ENCODE results near the gene PLA2G4A.
A peak's percentile ranks its signal among the peaks of the same experiment; 100 is the strongest.
"Not testable (repeated sequence)": the region's sequence is repeated elsewhere in the genome, so short reads cannot be mapped to it uniquely, and the experiment has no call there.

Gene PLA2G4A

DNA sequence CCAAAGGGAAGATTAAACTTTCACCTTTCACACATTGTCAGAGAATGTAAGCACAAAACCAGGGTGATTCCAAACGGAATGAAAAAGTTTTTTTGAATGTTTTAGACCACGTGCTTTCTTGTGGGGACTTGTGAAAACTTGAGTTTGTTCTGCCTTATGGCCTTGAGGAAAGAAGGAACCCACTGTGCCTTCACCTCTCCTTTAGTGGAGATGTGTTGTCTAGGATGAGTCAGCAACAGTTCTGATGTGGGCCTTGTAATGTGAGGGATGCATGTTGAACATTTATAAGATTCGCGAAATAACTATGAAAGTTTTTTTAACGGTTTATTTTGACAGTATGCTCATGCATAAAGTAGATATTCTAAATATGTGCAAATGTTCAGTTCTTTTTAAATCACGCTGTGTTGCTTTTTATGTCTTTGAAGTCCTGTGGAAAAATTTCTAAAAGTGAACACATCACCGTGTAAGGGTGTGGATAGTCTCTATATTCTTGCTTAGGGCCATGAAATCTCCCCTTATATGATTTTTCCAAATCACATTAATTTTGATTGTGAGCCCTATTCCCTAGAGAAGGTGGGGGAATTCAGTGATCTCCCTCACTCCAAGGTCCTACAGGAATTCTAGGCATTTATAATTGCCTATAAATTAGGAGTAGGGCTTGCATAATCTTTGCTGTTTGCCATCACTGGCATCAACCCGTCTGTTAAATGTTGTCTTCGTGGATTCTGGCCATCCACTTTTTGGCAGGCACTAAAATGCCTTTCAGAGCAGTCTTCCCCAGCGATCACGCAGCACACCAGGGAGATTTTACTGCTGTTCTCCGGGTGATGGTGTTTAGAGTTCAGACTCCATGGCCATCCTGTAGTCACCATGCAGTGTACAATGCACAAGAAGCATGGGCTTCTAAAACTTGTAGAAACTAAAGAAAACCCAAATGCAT is 47.4 kb downstream of the PLA2G4A start:
- DNase-seq (ENCODE audit: low read depth), result no peak

DNA sequence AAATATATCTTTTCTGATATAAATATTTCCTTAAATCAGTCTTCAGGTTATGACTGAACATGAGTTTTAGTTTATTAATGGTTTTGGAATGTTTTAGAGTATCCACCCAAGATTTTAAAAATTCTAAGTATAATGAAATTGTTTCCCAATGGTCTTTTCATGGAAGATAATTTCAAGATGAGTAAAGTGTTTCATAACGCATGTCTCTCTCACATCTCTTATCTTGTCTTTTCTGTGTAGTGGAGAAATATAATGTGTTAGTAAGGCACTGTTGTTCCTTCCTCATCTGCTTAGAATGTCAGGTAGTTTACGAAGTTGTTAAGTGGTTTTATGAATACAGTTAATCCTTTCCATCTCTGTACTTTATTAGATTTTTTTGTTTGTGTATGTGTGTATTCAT is 49.6 kb downstream of the PLA2G4A start:
- DNase-seq (ENCODE audit: low read depth), result no peak

DNA sequence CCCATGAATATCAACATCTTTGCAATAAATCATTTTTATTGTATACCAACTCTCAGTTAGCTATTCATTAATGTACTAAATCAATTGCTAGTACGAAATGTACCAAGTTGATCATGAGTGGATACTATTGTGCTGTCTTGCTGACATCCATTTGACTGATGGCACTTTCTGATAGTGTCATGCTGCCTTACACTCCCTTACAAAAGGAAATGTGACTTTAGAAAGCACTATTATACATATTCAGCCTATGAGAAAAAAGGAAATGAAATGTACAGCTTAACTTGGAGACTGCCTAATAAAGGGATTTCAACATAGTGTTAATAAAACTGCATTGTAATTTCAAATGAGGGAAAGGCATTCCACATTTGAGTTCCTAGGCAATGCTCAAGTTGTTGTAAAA is 52.2 kb downstream of the PLA2G4A start:
- DNase-seq (ENCODE audit: low read depth), result no peak

DNA sequence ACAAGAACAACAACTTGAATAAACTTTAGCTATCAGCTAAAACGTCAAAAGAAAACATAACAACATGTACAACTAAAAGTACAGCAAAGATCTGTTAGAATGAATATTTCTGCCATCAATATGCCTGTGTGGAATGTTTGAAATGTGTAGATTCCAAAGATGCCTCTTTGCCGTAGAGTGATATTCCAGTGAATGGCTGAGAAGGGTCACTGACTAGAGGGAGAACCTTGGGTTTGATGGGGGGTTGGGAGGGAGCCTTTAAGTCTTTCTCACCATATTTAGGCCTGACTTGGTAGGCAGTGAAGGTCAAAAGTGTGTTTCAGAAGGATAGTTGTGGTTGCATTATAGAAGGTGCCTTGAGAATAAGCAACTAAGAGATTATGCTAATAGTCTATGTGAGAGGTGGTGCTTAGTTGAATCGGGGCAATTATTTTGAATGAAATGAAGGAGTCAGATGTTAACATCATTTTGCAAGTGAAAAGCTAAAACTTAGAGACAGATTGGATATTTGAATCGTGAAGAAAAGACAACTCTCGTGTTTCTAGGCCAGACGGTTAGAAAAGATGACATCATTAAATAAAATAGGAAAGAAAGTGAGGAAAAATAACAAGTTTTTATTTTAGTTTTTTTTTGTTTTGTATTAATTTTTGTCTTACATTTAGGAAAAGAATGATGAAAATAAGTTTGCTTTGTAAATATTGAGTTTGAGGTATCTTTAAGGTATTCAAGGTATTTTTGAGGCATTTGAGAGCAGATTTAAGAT is 53.8 kb downstream of the PLA2G4A start:
- DNase-seq (ENCODE audit: low read depth), result no peak

DNA sequence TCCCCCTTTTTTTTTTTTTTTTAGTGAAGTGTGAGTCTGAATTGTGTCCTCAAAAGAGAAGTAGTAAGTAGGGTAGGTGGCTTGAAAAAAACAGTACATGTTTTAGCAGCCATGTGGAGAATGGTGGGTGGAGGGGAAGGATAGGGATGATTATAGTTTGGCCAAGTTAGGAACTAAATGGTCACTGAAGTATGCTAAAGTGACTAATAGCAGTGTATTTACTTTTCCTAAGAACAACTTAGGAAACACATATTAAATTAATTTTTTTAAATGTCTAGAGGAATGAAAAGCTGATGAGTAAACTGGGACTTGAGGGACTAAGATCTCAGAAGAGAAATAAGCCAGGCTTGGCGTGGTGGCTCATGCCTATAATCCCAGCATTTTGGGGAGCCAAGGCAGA is 55.5 kb downstream of the PLA2G4A start:
- no peak for DNase-seq (ENCODE audit: low read depth)

DNA sequence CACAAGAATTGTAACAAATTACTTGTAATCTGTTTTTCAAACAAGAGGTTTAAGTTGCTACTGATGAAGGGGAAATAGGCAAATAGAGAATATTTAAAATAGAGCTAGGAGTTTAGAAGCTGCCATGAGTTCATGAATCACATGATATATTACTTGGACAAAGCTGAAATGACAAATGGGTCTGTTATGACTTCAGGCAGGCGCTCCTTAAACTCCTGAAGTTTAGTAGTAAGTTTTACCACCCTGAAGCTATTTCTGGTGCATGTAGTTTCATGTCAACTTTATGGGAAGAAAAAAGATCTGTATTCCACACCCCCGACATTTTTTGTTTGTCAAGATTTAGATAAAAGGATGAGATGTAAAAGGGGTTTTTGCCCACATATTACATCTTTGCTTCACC is 58.5 kb downstream of the PLA2G4A start:
- DNase-seq (ENCODE audit: low read depth), result no peak

DNA sequence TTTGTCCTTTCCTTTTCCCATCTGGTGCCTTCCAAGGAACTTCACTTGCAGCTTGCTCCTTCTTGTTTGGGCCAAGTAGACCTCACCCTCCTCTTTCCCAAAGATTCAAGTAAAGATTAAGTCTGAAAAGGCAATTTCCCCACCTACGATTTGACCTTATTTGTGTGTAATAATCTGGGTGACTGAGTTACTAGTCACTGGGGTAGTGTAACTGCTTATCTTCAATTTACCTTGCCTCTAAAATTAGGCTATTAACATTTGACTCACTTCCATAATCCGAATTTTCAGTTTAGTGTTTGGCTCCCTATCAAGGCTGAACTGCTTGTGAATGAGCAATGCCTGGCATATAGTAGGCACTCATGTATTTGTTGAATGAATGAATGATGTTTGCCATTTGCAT is 59.6 kb downstream of the PLA2G4A start:
- DNase-seq (ENCODE audit: low read depth), result no peak

DNA sequence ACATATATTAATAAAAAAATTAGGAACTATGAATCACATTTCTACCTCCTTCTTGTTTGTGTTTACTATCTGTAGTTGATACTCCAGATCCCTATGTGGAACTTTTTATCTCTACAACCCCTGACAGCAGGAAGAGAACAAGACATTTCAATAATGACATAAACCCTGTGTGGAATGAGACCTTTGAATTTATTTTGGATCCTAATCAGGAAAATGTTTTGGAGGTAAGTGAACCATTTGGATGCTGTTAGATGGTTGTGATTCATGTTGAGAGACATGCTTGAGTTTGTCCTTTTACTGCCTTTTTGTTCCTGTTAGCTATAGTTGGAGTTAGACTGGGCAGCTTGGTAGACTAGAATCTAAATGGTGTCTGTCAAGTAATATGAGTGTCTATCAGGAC is 64.2 kb downstream of the PLA2G4A start:
- no peak for DNase-seq (ENCODE audit: low read depth)

DNA sequence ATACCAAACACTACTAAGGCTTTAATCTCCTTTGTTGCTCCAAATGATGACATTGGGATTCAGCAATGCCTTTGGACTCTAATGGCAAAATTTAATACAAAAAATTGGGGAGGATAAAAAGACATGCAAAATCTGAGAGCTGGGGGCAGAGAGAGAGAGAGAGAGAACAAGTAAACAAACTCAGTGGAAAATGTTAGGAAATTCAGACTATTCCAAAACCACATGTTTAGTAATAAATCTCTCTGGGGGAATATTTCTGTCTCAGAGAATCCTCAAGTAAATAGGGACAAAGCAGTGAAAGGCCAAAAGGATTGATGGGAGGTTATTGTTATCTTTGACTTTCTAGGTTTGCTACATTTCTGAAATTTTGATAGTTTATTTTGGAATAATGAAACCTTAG is 65.7 kb downstream of the PLA2G4A start:
- DNase-seq (ENCODE audit: low read depth), result no peak

DNA sequence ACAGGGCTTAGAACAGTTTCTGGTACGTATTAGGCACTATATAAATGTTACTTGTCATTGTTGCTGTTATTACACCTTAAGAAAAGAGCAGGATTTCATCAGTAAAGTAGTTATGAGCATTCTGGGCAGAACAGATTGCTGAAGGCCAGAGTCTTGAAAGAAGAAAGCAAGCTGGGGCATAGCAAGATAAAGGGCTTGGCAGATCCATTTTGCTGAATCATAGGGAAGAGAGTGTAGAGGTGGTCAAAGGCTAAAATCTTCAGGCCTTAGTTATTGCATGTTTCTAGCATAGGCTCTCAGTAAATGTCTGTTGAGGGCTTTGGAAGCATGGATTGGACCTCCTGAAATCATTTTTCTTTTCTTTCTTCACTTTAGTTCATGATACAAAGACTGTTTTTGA is 67.5 kb downstream of the PLA2G4A start:
- DNase-seq (ENCODE audit: low read depth), result no peak

DNA sequence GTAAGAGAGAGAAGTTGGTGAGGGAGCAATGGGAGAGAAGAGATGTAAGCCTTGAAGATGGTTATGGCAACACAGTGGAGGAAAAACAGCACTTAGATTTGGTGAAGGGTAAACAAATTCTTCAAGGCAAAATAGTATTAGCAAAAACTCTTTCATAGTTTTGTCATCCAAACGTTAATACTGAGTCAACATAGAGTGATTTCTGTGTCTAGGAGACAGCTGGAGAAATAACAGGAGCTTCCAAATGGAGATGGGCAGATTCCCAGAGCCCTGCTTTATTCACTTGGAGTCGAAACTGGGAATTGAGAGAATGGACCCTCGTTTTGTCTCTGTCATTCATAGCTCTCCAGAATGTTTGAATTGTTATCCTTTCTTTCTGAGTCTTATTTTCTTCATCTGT is 68.3 kb downstream of the PLA2G4A start:
- DNase-seq (ENCODE audit: low read depth), result no peak

DNA sequence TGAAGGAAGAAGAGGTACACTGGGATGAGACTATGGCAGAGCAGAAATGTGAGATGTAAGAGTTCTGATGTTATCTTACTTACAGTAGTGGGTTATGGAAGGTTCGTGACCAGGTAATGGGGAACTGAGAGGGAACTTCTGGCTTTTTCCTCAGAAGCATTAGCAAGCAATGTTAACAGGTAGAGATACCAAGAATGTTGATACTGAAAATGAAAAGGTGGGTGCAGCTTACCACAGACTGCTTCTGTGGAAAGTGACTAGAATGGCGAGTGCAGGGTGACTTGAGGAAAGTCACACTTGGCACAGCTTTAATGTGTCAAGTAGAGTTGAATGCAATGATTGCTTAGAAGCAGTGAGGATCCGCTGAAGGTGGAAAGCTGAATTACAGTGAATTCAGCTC is 70.8 kb downstream of the PLA2G4A start:
- no peak for DNase-seq (ENCODE audit: low read depth)

DNA sequence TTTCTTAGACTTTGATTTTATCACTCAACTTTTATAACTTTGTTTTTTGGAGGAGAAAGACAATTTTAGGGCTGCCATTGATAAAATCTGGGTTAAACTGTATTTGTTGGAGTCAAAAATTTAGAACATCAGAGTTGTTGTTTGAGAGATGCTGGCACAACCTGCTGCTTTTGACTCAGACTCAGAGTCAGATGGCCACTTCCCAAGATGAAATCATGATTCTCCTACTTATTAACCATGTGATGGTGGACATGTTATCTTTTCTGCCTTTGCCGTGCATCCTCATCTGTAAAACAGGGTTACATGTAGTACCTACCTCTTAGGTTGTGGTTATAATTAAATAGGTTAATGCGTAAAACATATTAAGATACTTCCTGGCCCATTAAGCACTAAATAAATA is 71.2 kb downstream of the PLA2G4A start:
- DNase-seq (ENCODE audit: low read depth), result no peak

DNA sequence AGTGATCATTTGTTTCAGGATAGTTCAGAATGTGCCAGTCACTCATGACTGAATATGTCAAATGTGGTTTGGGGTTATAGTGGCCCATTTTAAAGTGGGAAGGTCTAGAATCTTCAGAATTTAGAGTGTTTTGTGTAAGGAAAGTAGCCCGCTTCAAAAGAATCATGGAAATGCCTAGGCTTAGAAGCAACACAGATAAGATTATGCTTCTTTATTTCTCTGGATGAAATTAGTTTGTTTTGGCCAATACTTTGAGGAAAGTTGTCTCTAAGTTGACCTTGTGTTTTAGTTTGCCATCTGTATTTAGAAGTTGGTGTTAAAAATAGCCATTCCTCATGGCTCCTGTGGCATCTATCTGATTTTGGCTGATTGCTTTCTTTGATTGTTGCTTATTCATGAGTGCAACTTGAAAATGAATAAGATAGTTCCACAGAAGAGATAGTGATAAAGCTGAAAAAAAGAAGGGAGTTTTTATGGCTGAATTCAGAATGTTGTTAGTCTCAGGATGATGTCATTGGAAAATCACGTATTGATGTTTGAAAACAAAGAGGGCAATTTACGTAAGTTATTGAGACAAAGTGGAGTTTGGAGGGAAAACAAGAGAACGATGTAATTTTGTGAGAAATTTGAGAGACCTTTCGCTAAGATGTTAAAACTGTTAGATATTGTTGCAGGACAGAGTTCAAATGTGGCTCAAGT is 71.9 kb downstream of the PLA2G4A start:
- no peak for DNase-seq (ENCODE audit: low read depth)

DNA sequence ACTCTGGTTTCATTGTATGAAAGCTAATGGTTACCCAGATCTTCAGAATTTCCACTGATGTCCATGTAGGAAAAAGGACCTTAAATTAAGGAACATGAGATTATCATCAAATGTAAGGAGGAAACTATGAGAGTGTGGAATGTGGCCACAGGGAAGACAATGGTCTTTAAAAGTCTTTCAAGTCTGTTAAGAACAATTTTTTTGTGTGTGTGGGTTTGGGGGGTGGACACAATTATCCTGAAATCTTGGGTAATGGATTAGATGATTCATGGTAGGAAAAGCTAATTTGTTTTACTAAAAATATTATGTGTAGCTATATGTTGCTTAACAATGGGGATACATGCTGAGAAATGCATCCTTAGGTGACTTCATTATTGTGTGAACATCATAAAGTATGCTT is 72.9 kb downstream of the PLA2G4A start:
- DNase-seq (ENCODE audit: low read depth), result no peak

DNA sequence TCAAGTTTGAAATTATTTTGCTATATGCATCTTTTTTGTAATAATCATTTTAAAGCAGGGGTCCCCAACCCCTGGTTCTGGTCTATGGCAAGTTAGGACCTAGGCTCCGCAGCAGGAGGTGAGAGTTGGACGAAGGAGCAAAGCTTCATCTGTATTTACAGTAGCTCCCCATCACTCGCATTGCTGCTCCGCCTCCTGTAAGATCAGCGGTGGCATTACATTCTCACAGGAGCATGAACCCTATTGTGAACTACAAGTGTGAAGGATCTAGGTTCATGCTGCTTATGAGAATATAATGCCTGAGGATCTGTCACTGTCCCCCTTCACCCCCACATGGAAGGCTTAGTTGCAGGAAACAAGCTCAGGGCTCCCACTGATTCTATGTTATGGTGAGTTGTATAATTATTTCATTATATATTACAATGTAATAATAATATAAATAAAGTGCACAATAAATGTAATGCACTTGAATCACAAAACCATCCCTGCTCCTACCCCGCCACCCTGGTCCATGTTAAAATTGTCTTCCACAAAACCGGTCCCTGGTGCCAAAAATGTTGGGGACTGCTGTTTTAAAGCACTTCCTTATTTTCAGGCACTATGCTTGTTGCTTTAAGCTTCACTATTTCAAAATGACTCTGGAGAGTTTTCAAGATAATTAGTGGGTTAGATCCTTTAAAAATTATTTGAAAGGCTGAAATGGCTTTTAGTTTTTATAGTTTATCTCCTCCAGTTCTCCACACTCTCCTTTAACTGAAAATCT is 74.8 kb downstream of the PLA2G4A start:
- no peak for DNase-seq (ENCODE audit: low read depth)

DNA sequence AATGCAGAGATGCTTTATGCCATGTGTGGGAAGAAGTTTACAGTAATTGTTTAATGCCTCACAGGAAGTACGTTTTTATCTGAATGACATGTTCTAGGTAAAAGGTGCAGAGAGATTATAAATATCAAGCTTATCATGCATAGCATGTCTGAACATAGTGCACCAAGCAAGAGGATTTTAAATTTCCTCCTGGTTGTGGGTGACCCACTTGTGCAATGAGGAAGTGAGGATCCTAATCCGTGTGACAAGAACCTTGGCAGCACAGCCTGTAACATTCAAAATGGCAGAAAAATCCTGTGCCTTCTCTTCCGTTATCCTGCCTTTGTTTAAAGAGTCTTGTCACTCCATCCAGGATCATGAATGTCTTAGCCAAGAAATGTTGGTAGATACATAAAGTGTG is 75.6 kb downstream of the PLA2G4A start:
- no peak for DNase-seq (ENCODE audit: low read depth)

DNA sequence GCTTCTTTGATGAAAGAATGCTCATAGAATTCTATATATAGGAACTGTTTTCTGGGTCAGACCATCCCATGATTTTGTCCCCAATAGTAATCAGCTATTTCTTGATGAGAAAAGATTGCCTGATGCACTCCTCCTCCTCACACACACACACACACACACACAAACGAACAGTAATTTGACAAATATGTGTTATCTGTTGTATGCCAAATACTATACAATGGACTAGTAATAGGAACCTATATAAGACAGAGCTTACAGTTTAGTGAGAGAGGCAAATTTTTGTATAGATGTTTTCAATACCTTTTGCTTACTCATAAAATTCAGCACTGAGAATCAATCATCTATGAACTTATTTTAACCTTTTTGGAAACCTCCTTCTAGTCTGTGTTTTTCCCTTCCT is 76.8 kb downstream of the PLA2G4A start:
- DNase-seq (ENCODE audit: low read depth), result no peak

DNA sequence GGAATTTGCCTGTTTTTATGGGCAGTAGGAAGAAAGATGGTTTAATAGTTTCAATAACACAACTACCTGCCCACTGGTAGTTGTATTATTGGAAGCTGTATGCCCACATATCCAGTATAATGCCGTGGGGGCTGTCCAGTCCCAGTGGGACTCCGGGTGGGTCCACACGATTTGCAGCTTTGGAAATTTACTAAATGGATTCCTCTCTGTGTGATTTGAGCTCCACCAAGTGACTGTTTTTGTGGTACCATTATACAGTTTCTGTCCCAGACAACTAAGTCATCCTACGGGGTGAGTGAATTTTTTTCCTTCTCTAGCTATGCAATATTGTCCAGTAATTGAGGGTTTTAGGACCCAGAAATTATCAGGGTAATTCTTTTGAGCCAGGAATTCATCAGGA is 86.8 kb downstream of the PLA2G4A start:
- no peak for DNase-seq (ENCODE audit: low read depth)

DNA sequence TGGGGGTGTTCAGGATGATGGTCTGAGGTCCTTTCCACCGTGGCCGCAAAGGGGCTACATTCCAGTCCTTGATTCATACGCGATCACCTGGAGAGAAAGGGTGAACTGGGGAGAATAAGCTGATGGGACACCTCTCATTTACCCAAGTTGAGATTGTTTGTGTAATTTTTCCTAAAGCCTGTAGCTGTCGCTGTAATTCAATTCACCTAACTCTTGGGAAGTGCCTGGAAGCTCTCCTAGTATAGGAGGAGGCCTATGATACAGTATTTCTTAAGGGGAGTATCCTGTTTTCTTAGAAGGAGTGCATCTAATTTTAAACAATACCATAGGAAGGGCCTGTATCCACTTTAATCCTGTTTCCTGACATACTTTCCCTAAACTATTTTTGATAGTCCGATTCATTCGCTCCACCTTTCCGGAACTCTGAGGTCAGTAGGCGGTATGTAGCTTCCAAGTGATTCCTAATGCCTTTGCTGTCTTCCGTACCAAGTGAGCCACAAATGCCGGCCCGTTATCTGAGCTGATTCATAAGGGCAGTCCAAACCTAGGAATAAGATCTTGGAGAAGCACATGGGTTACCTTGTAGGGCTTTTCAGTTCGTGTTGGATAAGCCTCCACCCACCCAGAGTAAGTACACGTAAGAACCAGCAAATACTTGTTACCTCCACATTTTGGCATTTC is 88.5 kb downstream of the PLA2G4A start:
- peak; percentile 24 for DNase-seq (ENCODE audit: low read depth)

DNA sequence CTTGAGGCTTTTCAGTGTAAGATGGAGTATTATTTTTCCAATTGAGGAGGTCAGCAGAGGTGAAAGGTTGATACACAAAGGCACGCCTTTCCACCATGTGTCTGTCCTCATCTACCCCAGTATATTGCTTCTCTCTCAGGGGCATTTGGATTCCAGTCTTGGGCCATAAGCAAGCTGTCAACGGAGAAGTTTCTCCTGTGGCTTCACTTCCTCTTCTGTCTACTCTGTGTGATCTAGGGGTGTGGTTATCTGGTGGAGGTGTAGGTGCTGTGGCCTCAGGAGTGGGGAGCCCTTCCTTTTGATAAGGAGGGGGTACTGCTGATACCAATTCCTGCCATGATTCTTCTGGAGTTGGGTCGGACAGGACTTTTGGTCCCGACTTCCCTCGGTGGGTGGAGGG is 92.6 kb downstream of the PLA2G4A start:
- DNase-seq (ENCODE audit: low read depth), result not testable (repeated sequence)
